ENCODE data around the gene FOXP1.

GRCh38 chr3:70933105-70933810 lies 650.3 kb downstream of the FOXP1 start:
- no peak for TF ChIP-seq POLR2A (IDR thresholded peaks at IDR 0.05; ENCODE audit: low read depth)
- TF ChIP-seq CTCF (IDR thresholded peaks at IDR 0.05) = no peak

All from esophagus muscularis mucosa (tissue), 3 donors.